B cell (primary cell): ENCODE measurements around the gene ABR. TPM values are rescaled to one million over a fixed set of nuclear protein-coding genes. Genes with fewer than 3 reads are reported as not detected.

Experiments used
- ATAC-seq: fragments of 200-7000 bp; cut with Tn5 transposase; one replicate; pipeline ENCODE4 v1.10.0; 2021; ENCODE audit warnings: low read depth, mild to moderate bottlenecking, moderate number of reproducible peaks, moderate library complexity
- CTCF ChIA-PET: fragments of 350-600 bp; sonication (Branson Sonifier 250); formaldehyde crosslinking; loops from one replicate; lab custom pipeline; 2021; ENCODE audit warnings: antibody characterized with exemption, inconsistent platforms; lab: Charles Lee
- POLR2A ChIA-PET: fragments of 350-600 bp; sonication (Branson Sonifier 250); formaldehyde crosslinking; loops from one replicate; lab custom pipeline; 2021; ENCODE audit warnings: antibody characterized with exemption; lab: Charles Lee
- DNase-seq: peaks from one replicate; pipeline ENCODE4 v3.0.0; 2013
- H2AFZ ChIP-seq: 2 replicates; pipeline ENCODE4 v1.6.1; 2012; ENCODE audit warnings: mild to moderate bottlenecking, low read depth, low read length; ENCODE audit not compliant: insufficient read depth, poor library complexity, severe bottlenecking
- H3K27ac ChIP-seq, 2 donors: 1 replicate in 1 of 2; 2 replicates in 1 of 2; pipeline ENCODE4 v1.5.1; 2012 to 2013; ENCODE audit warnings: low read length in 2 of 2, mild to moderate bottlenecking in 2 of 2, moderate library complexity in 1 of 2
- H3K27me3 ChIP-seq, 4 experiments: fragments of 200-600 bp in 1 of 4; sonication (generic) in 1 of 4; replicated peaks in 1 of 4; 1 replicate in 2 of 4; 2 replicates in 2 of 4; pipeline versions ENCODE4 v1.6.1 to v1.7.0; 2013 to 2016; ENCODE audit warnings: low read length in 3 of 4, mild to moderate bottlenecking in 2 of 4, mixed read lengths in 1 of 4, moderate library complexity in 1 of 4; ENCODE audit not compliant: insufficient read depth in 4 of 4, control insufficient read depth in 3 of 4; ENCODE audit errors: control extremely low read depth in 1 of 4
- H3K36me3 ChIP-seq, 2 experiments: replicated peaks in 1 of 2; 1 replicate in 1 of 2; 2 replicates in 1 of 2; pipeline versions ENCODE4 v1.6.1 to v1.7.1; 2013; ENCODE audit warnings: low read length in 1 of 2; ENCODE audit not compliant: insufficient read depth in 2 of 2, control insufficient read depth in 1 of 2; ENCODE audit errors: control extremely low read depth in 1 of 2, extremely low read depth in 1 of 2
- H3K4me1 ChIP-seq, 2 donors: fragments of 200-600 bp in 1 of 2; sonication (generic) in 1 of 2; 1 replicate in 1 of 2; 2 replicates in 1 of 2; pipeline versions ENCODE4 v1.5.1 to v1.6.1; 2013 to 2017; ENCODE audit warnings: low read length in 2 of 2; ENCODE audit not compliant: control insufficient read depth in 2 of 2, insufficient read depth in 2 of 2
- H3K4me2 ChIP-seq: replicated peaks from 2 replicates; pipeline ENCODE3; 2012; ENCODE audit warnings: mild to moderate bottlenecking, low read depth, low read length; ENCODE audit not compliant: poor library complexity, severe bottlenecking
- H3K4me3 ChIP-seq, 5 experiments: fragments of 200-600 bp in 1 of 5; sonication (generic) in 1 of 5; 1 replicate in 3 of 5; 2 replicates in 2 of 5; pipeline versions ENCODE4 v1.5.1 to v1.7.0; 2011 to 2016; ENCODE audit warnings: low read length in 4 of 5, mild to moderate bottlenecking in 4 of 5, low read depth in 2 of 5, control low read depth in 1 of 5, moderate library complexity in 1 of 5; ENCODE audit not compliant: insufficient read depth in 1 of 5; ENCODE audit errors: control extremely low read depth in 1 of 5, extremely low read depth in 1 of 5
- H3K79me2 ChIP-seq: fragments of 200-600 bp; sonication (generic); one replicate; pipeline ENCODE4 v1.6.0; 2016; ENCODE audit warnings: low read length; ENCODE audit not compliant: control insufficient read depth, insufficient read depth
- H3K9ac ChIP-seq: fragments of 200-600 bp; sonication (generic); 2 replicates; pipeline ENCODE4 v1.6.1; 2017; ENCODE audit warnings: mild to moderate bottlenecking, low read length, moderate library complexity
- H3K9me3 ChIP-seq, 3 donors: one replicate each; pipeline versions ENCODE4 v1.6.1 to v1.7.1; 2013; ENCODE audit warnings: low read length in 2 of 3; ENCODE audit not compliant: control insufficient read depth in 2 of 3, insufficient read depth in 1 of 3; ENCODE audit errors: control extremely low read depth in 1 of 3
- H4K20me1 ChIP-seq: 2 replicates; pipeline ENCODE4 v1.6.0; 2012; ENCODE audit warnings: mild to moderate bottlenecking, low read length; ENCODE audit not compliant: insufficient read depth, control insufficient read depth, poor library complexity, severe bottlenecking
- H3K27ac Mint-ChIP-seq: one replicate; pipeline ENCODE4 v1.8.0; 2021; ENCODE audit warnings: mixed read lengths
- H3K27me3 Mint-ChIP-seq: one replicate; pipeline ENCODE4 v1.8.0; 2021; ENCODE audit warnings: mixed read lengths
- H3K4me1 Mint-ChIP-seq: one replicate; pipeline ENCODE4 v1.8.0; 2021; ENCODE audit warnings: mixed read lengths
- H3K4me3 Mint-ChIP-seq: one replicate; pipeline ENCODE4 v1.8.0; 2021; ENCODE audit warnings: mixed read lengths
- H3K9me3 Mint-ChIP-seq: one replicate; pipeline ENCODE4 v1.8.0; 2022; ENCODE audit warnings: mixed read lengths; ENCODE audit not compliant: insufficient read depth
- EZH2 ChIP-seq: IDR thresholded peaks from 2 replicates; pipeline ENCODE4 v1.6.1; 2012; ENCODE audit warnings: borderline replicate concordance, low read depth, mild to moderate bottlenecking, moderate library complexity, low read length; ENCODE audit not compliant: insufficient read depth, poor library complexity, severe bottlenecking
- WGBS: methylation state at CpG from one replicate; pipeline ENCODE4 v1.1.5; 2013; ENCODE audit warnings: missing lambda C conversion rate; ENCODE audit not compliant: insufficient coverage; 5-methylcytosine and 5-hydroxymethylcytosine counted together
- intact Hi-C: fragments of 100-400 bp; cut with micrococcal nuclease; formaldehyde crosslinking; loops from one replicate; pipeline ENCODE4 v1.10.0; 2022
- polyA plus RNA-seq: library from polyadenylated mRNA; depleted of rRNA; stranded (reverse); fragments of >200 nt; gene quantifications from 2 replicates; pipeline ENCODE4 v1.2.3, GENCODE V29; 2012
- total RNA-seq, 2 donors: library from RNA; stranded (reverse); fragments of 120-200 nt in 1 of 2; gene quantifications; 1 replicate in 1 of 2; 2 replicates in 1 of 2; pipeline versions ENCODE4 v1.2.3 to v1.2.4, GENCODE V29; 2013 to 2022
- TF ChIP-seq, protein P1 (sequence below): fragments of 200-600 bp; IDR thresholded peaks from one replicate; pipeline ENCODE4 v1.8.0; 2022; ENCODE audit warnings: antibody characterized with exemption, mild to moderate bottlenecking

The ABR gene
- total and polyA plus RNA-seq, 2 donors (not counting 1 experiment from before 2014, with no cell fraction given) = 79.8 to 262 TPM

DNA sequence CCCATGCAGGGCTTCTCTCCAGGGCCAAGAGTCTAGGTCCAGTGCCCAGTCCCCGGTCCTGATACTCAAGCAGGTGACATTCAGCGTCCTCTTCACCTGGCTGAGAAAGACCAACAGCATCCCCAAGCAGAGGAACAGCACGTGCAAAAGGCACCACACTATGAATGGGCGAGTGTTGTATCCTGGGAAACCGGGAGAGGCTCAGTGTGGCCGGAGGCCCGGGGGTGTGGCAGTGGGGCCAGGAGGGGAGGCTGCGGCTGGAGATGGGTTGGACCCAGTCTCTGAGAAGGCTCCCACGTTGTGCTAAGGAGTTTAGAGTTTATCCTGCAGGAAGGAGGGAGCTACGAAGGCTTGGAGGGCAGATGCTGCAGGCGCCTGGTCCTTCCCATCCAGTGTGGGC is 13.5 kb downstream of the ABR start:
- CTCF ChIA-PET = interaction anchor here (0.6 to 2.0 kb wide), 3 partner anchors 32 to 44 kb away, joined by 3 to 6 read pairs (median 3); no protein-coding TSS in a partner anchor

DNA sequence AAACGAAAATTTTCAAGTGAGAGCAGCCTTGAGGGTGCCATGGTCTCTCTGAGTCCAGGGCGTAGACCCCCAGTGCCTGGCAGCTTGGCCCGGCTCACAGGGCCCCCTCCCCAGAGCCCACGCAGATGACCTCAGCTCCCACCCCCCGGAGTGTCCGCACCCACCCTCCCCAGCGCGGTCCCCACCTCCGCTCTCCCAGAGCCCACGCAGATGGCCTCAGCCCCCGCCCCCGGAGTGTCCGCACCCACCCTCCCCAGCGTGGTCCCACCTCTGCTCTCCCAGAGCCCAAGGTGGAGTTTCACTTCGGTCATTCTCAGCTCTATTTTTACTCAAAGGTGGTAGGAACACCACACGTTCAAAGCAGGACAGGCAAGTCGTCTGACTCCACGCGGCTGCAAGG is 13.9 kb downstream of the ABR start:
- Histone ChIP-seq H3K4me1 (peaks cover 7 to 12% of the 10 kb centered on the region in 2 donors), H3K36me3 (no peaks in the 10 kb centered on the region), H2AFZ (no peak overlapping the region), H3K9me3 (no peaks in the 10 kb centered on the region), H3K4me3 (no peak overlapping the region), H3K4me2 (no peak overlapping the region), H3K27me3 (no peaks in the 10 kb centered on the region), H3K79me2 (peaks cover 93% of the 10 kb centered on the region), H3K27ac (no peak overlapping the region), H4K20me1 (peaks cover 96% of the 10 kb centered on the region), H3K9ac (no peak overlapping the region)
- ChIA-PET POLR2A (no interaction called here), CTCF (interaction anchor here (0.6 to 2.0 kb wide), 5 partner anchors 21 to 167 kb away, joined by 3 to 7 read pairs (median 6); no protein-coding TSS in a partner anchor)
- Mint-ChIP-seq H3K4me3 (no peak overlapping the region), H3K9me3 (no peaks in the 10 kb centered on the region), H3K4me1 (peaks cover 23% of the 10 kb centered on the region), H3K27ac (no peak overlapping the region), H3K27me3 (no peaks in the 10 kb centered on the region)
- intact Hi-C loops = no loop called here
- 91% methylated on average over 9 of the region's 19 CpGs for WGBS
- TF ChIP-seq EZH2 = no peak
- TF ChIP-seq, protein P1, sequence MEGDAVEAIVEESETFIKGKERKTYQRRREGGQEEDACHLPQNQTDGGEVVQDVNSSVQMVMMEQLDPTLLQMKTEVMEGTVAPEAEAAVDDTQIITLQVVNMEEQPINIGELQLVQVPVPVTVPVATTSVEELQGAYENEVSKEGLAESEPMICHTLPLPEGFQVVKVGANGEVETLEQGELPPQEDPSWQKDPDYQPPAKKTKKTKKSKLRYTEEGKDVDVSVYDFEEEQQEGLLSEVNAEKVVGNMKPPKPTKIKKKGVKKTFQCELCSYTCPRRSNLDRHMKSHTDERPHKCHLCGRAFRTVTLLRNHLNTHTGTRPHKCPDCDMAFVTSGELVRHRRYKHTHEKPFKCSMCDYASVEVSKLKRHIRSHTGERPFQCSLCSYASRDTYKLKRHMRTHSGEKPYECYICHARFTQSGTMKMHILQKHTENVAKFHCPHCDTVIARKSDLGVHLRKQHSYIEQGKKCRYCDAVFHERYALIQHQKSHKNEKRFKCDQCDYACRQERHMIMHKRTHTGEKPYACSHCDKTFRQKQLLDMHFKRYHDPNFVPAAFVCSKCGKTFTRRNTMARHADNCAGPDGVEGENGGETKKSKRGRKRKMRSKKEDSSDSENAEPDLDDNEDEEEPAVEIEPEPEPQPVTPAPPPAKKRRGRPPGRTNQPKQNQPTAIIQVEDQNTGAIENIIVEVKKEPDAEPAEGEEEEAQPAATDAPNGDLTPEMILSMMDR = no peak
- ATAC-seq (no peak), DNase-seq (no peak)

More for the DNA sequence above, 13.5 kb downstream of the ABR start:
- no peak overlapping the region for H2AFZ ChIP-seq
- H3K27ac ChIP-seq = no peak overlapping the region
- no peak overlapping the region for H3K9ac ChIP-seq
- Mint-ChIP-seq H3K27me3 (no peaks in the 10 kb centered on the region), H3K4me3 (no peak overlapping the region), H3K9me3 (no peaks in the 10 kb centered on the region), H3K4me1 (peaks cover 21% of the 10 kb centered on the region), H3K27ac (no peak overlapping the region)
- no peaks in the 10 kb centered on the region for H3K9me3 ChIP-seq
- ATAC-seq (no peak), DNase-seq (no peak)
- H3K79me2 ChIP-seq = peaks cover 93% of the 10 kb centered on the region
- intact Hi-C loops = no loop called here
- TF ChIP-seq, protein P1 = no peak
- TF ChIP-seq EZH2 = no peak
- peaks cover 7 to 12% of the 10 kb centered on the region in 2 donors for H3K4me1 ChIP-seq
- POLR2A ChIA-PET = no interaction called here
- H3K4me3 ChIP-seq = no peak overlapping the region
- no peaks in the 10 kb centered on the region for H3K36me3 ChIP-seq
- no peak overlapping the region for H3K4me2 ChIP-seq
- no peaks in the 10 kb centered on the region for H3K27me3 ChIP-seq
- peaks cover 96% of the 10 kb centered on the region for H4K20me1 ChIP-seq
- 93% methylated on average over 11 of the region's 11 CpGs for WGBS
